Erythroblast (primary cell): Measurements from ENCODE around the gene PHYHD1.

Experiments used
- GATA1 ChIP-seq: IDR thresholded peaks from 2 replicates; pipeline ENCODE4 v1.6.1; 2011; ENCODE audit warnings: low read depth, mild to moderate bottlenecking, control low read depth, low read length, moderate library complexity
- POLR2A ChIP-seq: IDR thresholded peaks from 2 replicates; pipeline ENCODE4 v1.6.1; 2011; ENCODE audit warnings: mild to moderate bottlenecking, low read length

GRCh38 chr9:128881884-128882676 is 38.7 kb upstream of the PHYHD1 start, which contains the start of the genes KYAT1 and LRRC8A:
- TF ChIP-seq POLR2A (peak; percentile 92), GATA1 (no peak)
